HUDEP-2 (cell line): Measurements from ENCODE around the gene PTGES3L.

Experiments used
- DNase-seq, 76 experiments: peaks; one replicate each; lab custom pipeline; 2025; ENCODE audit not compliant: unreplicated experiment in 76 of 76; lab: John Stamatoyannopoulos, UW

PTGES3L gene

GRCh38 chr17:42979511-42980273 is at the start of gene PTGES3L:
PTGES3L (minus strand) TSS chr17:42980080; CDS start chr17:42980053, 27 bp downstream.
- peak in 40 of 76 experiments; percentile 7 to 63 (median 30) for DNase-seq

GRCh38 chr17:43028221-43028861 is 48.5 kb upstream of the PTGES3L start:
- no peak for DNase-seq

- no peak for DNase-seq
These were observed 47.5 kb upstream of the PTGES3L start for GRCh38 chr17:43027091-43028032.

GRCh38 chr17:43026595-43026994 is 46.7 kb upstream of the PTGES3L start:
- no peak for DNase-seq

GRCh38 chr17:43025766-43026537 is 46.1 kb upstream of the PTGES3L start:
- DNase-seq, result no peak

- no peak for DNase-seq
These were observed 45.4 kb upstream of the PTGES3L start for GRCh38 chr17:43025290-43025657.

- DNase-seq, result peak in 75 of 76 experiments; percentile 28 to 93 (median 77)
These were observed 44.8 kb upstream of the PTGES3L start, which contains the start of gene RND2 for GRCh38 chr17:43024407-43025289. RND2 (plus strand) TSS chr17:43025231; CDS start chr17:43025348, 117 bp downstream.

- peak in 64 of 76 experiments; percentile 9 to 77 (median 52) for DNase-seq
These were observed 42.0 kb upstream of the PTGES3L start, which contains the start of gene VAT1 for GRCh38 chr17:43021741-43022512. VAT1 (minus strand) TSS chr17:43022385; CDS start chr17:43022322, 63 bp downstream.

- peak in 75 of 76 experiments; percentile 15 to 97 (median 80) for DNase-seq
These were observed 41.2 kb upstream of the PTGES3L start for GRCh38 chr17:43020789-43021740.

- DNase-seq, result no peak
These were observed 40.2 kb upstream of the PTGES3L start for GRCh38 chr17:43020030-43020621.

- DNase-seq, result peak in 22 of 76 experiments; percentile 4 to 47 (median 19)
These were observed 39.5 kb upstream of the PTGES3L start for GRCh38 chr17:43019418-43019817.

- DNase-seq, result peak in 3 of 76 experiments; percentile 14 to 30 (median 19)
These were observed 39.1 kb upstream of the PTGES3L start for GRCh38 chr17:43018932-43019331.

GRCh38 chr17:43018008-43018853 is 38.4 kb upstream of the PTGES3L start:
- no peak for DNase-seq

GRCh38 chr17:43016216-43016615 is 36.3 kb upstream of the PTGES3L start:
- DNase-seq, result no peak

- no peak for DNase-seq
These were observed 35.7 kb upstream of the PTGES3L start for GRCh38 chr17:43015579-43015978.
